B cell (primary cell): ENCODE results near the gene FAU. TPM values are rescaled to one million over a fixed set of nuclear protein-coding genes. Genes with fewer than 3 reads are reported as not detected.

Experiments
- ATAC-seq: fragments of 200-7000 bp; cut with Tn5 transposase; one replicate; pipeline ENCODE4 v1.10.0; 2021; ENCODE audit warnings: low read depth, mild to moderate bottlenecking, moderate number of reproducible peaks, moderate library complexity
- CTCF ChIA-PET: fragments of 350-600 bp; sonication (Branson Sonifier 250); formaldehyde crosslinking; loops from one replicate; lab custom pipeline; 2021; ENCODE audit warnings: antibody characterized with exemption, inconsistent platforms; lab: Charles Lee
- POLR2A ChIA-PET: fragments of 350-600 bp; sonication (Branson Sonifier 250); formaldehyde crosslinking; loops from one replicate; lab custom pipeline; 2021; ENCODE audit warnings: antibody characterized with exemption; lab: Charles Lee
- DNase-seq: peaks from one replicate; pipeline ENCODE4 v3.0.0; 2013
- H2AFZ ChIP-seq: 2 replicates; pipeline ENCODE4 v1.6.1; 2012; ENCODE audit warnings: mild to moderate bottlenecking, low read depth, low read length; ENCODE audit not compliant: insufficient read depth, poor library complexity, severe bottlenecking
- H3K27ac ChIP-seq, 2 donors: 1 replicate in 1 of 2; 2 replicates in 1 of 2; pipeline ENCODE4 v1.5.1; 2012 to 2013; ENCODE audit warnings: low read length in 2 of 2, mild to moderate bottlenecking in 2 of 2, moderate library complexity in 1 of 2
- H3K27me3 ChIP-seq, 4 experiments: fragments of 200-600 bp in 1 of 4; sonication (generic) in 1 of 4; replicated peaks in 1 of 4; 1 replicate in 2 of 4; 2 replicates in 2 of 4; pipeline versions ENCODE4 v1.6.1 to v1.7.0; 2013 to 2016; ENCODE audit warnings: low read length in 3 of 4, mild to moderate bottlenecking in 2 of 4, mixed read lengths in 1 of 4, moderate library complexity in 1 of 4; ENCODE audit not compliant: insufficient read depth in 4 of 4, control insufficient read depth in 3 of 4; ENCODE audit errors: control extremely low read depth in 1 of 4
- H3K36me3 ChIP-seq, 2 experiments: replicated peaks in 1 of 2; 1 replicate in 1 of 2; 2 replicates in 1 of 2; pipeline versions ENCODE4 v1.6.1 to v1.7.1; 2013; ENCODE audit warnings: low read length in 1 of 2; ENCODE audit not compliant: insufficient read depth in 2 of 2, control insufficient read depth in 1 of 2; ENCODE audit errors: control extremely low read depth in 1 of 2, extremely low read depth in 1 of 2
- H3K4me1 ChIP-seq, 2 donors: fragments of 200-600 bp in 1 of 2; sonication (generic) in 1 of 2; 1 replicate in 1 of 2; 2 replicates in 1 of 2; pipeline versions ENCODE4 v1.5.1 to v1.6.1; 2013 to 2017; ENCODE audit warnings: low read length in 2 of 2; ENCODE audit not compliant: control insufficient read depth in 2 of 2, insufficient read depth in 2 of 2
- H3K4me2 ChIP-seq: replicated peaks from 2 replicates; pipeline ENCODE3; 2012; ENCODE audit warnings: mild to moderate bottlenecking, low read depth, low read length; ENCODE audit not compliant: poor library complexity, severe bottlenecking
- H3K4me3 ChIP-seq, 5 experiments: fragments of 200-600 bp in 1 of 5; sonication (generic) in 1 of 5; 1 replicate in 3 of 5; 2 replicates in 2 of 5; pipeline versions ENCODE4 v1.5.1 to v1.7.0; 2011 to 2016; ENCODE audit warnings: low read length in 4 of 5, mild to moderate bottlenecking in 4 of 5, low read depth in 2 of 5, control low read depth in 1 of 5, moderate library complexity in 1 of 5; ENCODE audit not compliant: insufficient read depth in 1 of 5; ENCODE audit errors: control extremely low read depth in 1 of 5, extremely low read depth in 1 of 5
- H3K79me2 ChIP-seq: fragments of 200-600 bp; sonication (generic); one replicate; pipeline ENCODE4 v1.6.0; 2016; ENCODE audit warnings: low read length; ENCODE audit not compliant: control insufficient read depth, insufficient read depth
- H3K9ac ChIP-seq: fragments of 200-600 bp; sonication (generic); 2 replicates; pipeline ENCODE4 v1.6.1; 2017; ENCODE audit warnings: mild to moderate bottlenecking, low read length, moderate library complexity
- H3K9me3 ChIP-seq, 3 donors: one replicate each; pipeline versions ENCODE4 v1.6.1 to v1.7.1; 2013; ENCODE audit warnings: low read length in 2 of 3; ENCODE audit not compliant: control insufficient read depth in 2 of 3, insufficient read depth in 1 of 3; ENCODE audit errors: control extremely low read depth in 1 of 3
- H4K20me1 ChIP-seq: 2 replicates; pipeline ENCODE4 v1.6.0; 2012; ENCODE audit warnings: mild to moderate bottlenecking, low read length; ENCODE audit not compliant: insufficient read depth, control insufficient read depth, poor library complexity, severe bottlenecking
- H3K27ac Mint-ChIP-seq: one replicate; pipeline ENCODE4 v1.8.0; 2021; ENCODE audit warnings: mixed read lengths
- H3K27me3 Mint-ChIP-seq: one replicate; pipeline ENCODE4 v1.8.0; 2021; ENCODE audit warnings: mixed read lengths
- H3K4me1 Mint-ChIP-seq: one replicate; pipeline ENCODE4 v1.8.0; 2021; ENCODE audit warnings: mixed read lengths
- H3K4me3 Mint-ChIP-seq: one replicate; pipeline ENCODE4 v1.8.0; 2021; ENCODE audit warnings: mixed read lengths
- H3K9me3 Mint-ChIP-seq: one replicate; pipeline ENCODE4 v1.8.0; 2022; ENCODE audit warnings: mixed read lengths; ENCODE audit not compliant: insufficient read depth
- CTCF ChIP-seq: fragments of 200-600 bp; IDR thresholded peaks from one replicate; pipeline ENCODE4 v1.8.0; 2022; ENCODE audit warnings: antibody characterized with exemption, mild to moderate bottlenecking
- EZH2 ChIP-seq: IDR thresholded peaks from 2 replicates; pipeline ENCODE4 v1.6.1; 2012; ENCODE audit warnings: borderline replicate concordance, low read depth, mild to moderate bottlenecking, moderate library complexity, low read length; ENCODE audit not compliant: insufficient read depth, poor library complexity, severe bottlenecking
- WGBS: methylation state at CpG from one replicate; pipeline ENCODE4 v1.1.5; 2013; ENCODE audit warnings: missing lambda C conversion rate; ENCODE audit not compliant: insufficient coverage; 5-methylcytosine and 5-hydroxymethylcytosine counted together
- intact Hi-C: fragments of 100-400 bp; cut with micrococcal nuclease; formaldehyde crosslinking; loops from one replicate; pipeline ENCODE4 v1.10.0; 2022
- polyA plus RNA-seq: library from polyadenylated mRNA; depleted of rRNA; stranded (reverse); fragments of >200 nt; gene quantifications from 2 replicates; pipeline ENCODE4 v1.2.3, GENCODE V29; 2012
- total RNA-seq, 2 donors: library from RNA; stranded (reverse); fragments of 120-200 nt in 1 of 2; gene quantifications; 1 replicate in 1 of 2; 2 replicates in 1 of 2; pipeline versions ENCODE4 v1.2.3 to v1.2.4, GENCODE V29; 2013 to 2022

FAU gene
- total and polyA plus RNA-seq, 2 donors (not counting 1 experiment from before 2014, with no cell fraction given): 1,318 to 1,559 TPM

GRCh38 chr11:65104628-65105027 is 17.3 kb downstream of the FAU start:
- WGBS: no CpG with 5 or more reads among the region's 4 CpGs
- peaks cover 6% of the 10 kb centered on the region for H3K4me1 Mint-ChIP-seq
- TF ChIP-seq CTCF (no peak), EZH2 (no peak)
- POLR2A ChIA-PET: no interaction called here
- H3K27me3 Mint-ChIP-seq: no peaks in the 10 kb centered on the region
- Histone ChIP-seq H3K27ac (no peak overlapping the region), H3K4me2 (no peak overlapping the region), H3K4me3 (no peak overlapping the region), H3K9ac (no peak overlapping the region), H2AFZ (no peak overlapping the region), H3K9me3 (no peaks in the 10 kb centered on the region), H3K27me3 (no peaks in the 10 kb centered on the region), H3K4me1 (no peaks in the 10 kb centered on the region), H4K20me1 (peaks cover 23% of the 10 kb centered on the region), H3K36me3 (peaks cover 0 to 52% of the 10 kb centered on the region in 2 experiments), H3K79me2 (peaks cover 55% of the 10 kb centered on the region)
- CTCF ChIA-PET: no interaction called here
- no peaks in the 10 kb centered on the region for H3K9me3 Mint-ChIP-seq
- H3K27ac Mint-ChIP-seq: no peak overlapping the region
- intact Hi-C loops: no loop called here
- DNase-seq (no peak), ATAC-seq (no peak)
- no peak overlapping the region for H3K4me3 Mint-ChIP-seq

GRCh38 chr11:65103476-65103875 is 18.5 kb downstream of the FAU start:
- H3K4me2 ChIP-seq: no peak overlapping the region
- no peaks in the 10 kb centered on the region for H3K4me1 ChIP-seq
- H4K20me1 ChIP-seq: peaks cover 26% of the 10 kb centered on the region
- H3K4me3 Mint-ChIP-seq: no peak overlapping the region
- CTCF ChIA-PET: interaction anchor here (0.6 to 10.2 kb wide), 3 partner anchors 7 to 89 kb away, joined by 3 to 96 read pairs (median 3); partner anchors contain the start of gene TM7SF2
- no peak for DNase-seq
- no peaks in the 10 kb centered on the region for H3K9me3 ChIP-seq
- no peaks in the 10 kb centered on the region for H3K27me3 Mint-ChIP-seq
- H3K9ac ChIP-seq: no peak overlapping the region
- peaks cover 0 to 45% of the 10 kb centered on the region in 2 experiments for H3K36me3 ChIP-seq
- no peaks in the 10 kb centered on the region for H3K9me3 Mint-ChIP-seq
- ATAC-seq: no peak
- no peak overlapping the region for H2AFZ ChIP-seq
- no peak overlapping the region for H3K4me3 ChIP-seq
- H3K79me2 ChIP-seq: peaks cover 57% of the 10 kb centered on the region
- H3K27me3 ChIP-seq: no peaks in the 10 kb centered on the region
- POLR2A ChIA-PET: no interaction called here
- TF ChIP-seq EZH2: no peak
- TF ChIP-seq CTCF: no peak
- intact Hi-C loops: no loop called here
- no peak overlapping the region for H3K27ac Mint-ChIP-seq
- H3K4me1 Mint-ChIP-seq: peaks cover 11% of the 10 kb centered on the region
- no peak overlapping the region for H3K27ac ChIP-seq
